GM18511 (cell line): ENCODE results near the gene MYLK.

Experiments
- ATAC-seq: cut with Tn5 transposase; IDR thresholded peaks from one replicate; pipeline ENCODE4 v1.9.1; 2021; ENCODE audit warnings: mild to moderate bottlenecking, moderate library complexity; ENCODE audit not compliant: unreplicated experiment

The MYLK gene

GRCh38 chr3:123831420-123831819, 52.7 kb downstream of the MYLK start:
- ATAC-seq, result no peak

- ATAC-seq, result no peak
Observed at GRCh38 chr3:123821920-123822319, 62.2 kb downstream of the MYLK start.

- ATAC-seq, result no peak
Observed at GRCh38 chr3:123819949-123820348, 64.2 kb downstream of the MYLK start.

DNA sequence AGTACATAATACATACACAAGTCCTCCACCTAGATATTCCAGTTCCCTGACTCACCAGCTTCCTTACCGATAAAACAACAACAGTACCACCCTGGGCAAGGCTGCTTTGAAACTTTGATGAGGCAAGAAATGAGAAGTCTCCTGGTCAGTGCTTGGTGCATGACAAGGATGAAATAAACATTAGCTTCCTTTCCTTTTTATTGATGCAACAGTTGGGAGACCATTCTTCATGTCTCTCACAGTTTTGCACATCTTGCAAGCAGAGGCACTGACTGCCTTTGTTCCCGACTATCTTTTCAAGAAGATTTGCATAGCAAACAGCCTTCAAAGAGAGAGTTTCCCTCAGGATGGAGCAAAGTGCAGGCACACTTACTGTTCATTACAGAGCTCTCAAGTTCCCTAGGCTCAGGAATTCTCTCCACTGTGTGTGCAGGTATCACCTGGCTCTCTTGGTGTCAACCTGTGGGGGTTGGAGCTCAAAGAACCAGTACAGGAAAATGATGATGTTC, 65.2 kb downstream of the MYLK start:
- ATAC-seq, result no peak

GRCh38 chr3:123818324-123818920, 65.7 kb downstream of the MYLK start:
- no peak for ATAC-seq

GRCh38 chr3:123817413-123817812, 66.7 kb downstream of the MYLK start:
- no peak for ATAC-seq

GRCh38 chr3:123816673-123817207, 67.4 kb downstream of the MYLK start:
- no peak for ATAC-seq

DNA sequence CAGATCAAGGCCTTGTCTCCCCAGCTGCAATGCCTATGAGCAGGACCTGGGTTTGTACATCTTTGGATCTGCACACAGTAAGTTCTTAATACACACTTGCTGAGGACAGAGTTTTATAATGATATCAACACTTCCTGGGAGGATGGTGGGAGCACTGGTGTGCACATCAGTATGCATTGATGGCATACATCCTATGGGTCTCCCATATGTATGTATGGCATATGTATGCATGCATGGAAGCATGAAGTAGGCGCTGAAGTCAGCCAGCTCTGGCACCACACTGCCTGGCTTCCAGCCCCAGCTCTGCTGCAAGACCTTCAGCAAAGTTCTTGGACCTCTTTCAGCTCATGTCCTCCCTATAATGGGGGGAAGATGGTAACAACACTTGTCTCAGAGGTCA, 68.2 kb downstream of the MYLK start:
- ATAC-seq, result no peak

DNA sequence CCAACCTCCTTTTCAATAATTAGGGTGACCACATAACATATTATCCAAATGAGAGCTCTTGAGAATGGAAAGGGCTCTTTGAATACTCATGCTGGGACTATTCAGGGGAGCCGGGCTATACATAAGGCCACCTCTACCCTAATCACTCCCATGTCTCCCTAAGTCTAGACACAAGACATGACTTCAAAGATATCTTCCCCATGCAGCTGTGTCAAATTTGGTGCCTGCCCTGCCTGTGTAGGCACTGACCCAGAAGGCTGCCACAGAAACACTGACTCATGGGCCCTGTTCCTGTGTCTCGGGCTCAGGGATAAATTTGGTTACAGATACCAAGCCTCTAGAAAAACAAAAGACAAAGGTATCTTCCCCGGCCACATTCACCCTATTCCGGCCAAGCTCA, 70.3 kb downstream of the MYLK start:
- ATAC-seq, result no peak

DNA sequence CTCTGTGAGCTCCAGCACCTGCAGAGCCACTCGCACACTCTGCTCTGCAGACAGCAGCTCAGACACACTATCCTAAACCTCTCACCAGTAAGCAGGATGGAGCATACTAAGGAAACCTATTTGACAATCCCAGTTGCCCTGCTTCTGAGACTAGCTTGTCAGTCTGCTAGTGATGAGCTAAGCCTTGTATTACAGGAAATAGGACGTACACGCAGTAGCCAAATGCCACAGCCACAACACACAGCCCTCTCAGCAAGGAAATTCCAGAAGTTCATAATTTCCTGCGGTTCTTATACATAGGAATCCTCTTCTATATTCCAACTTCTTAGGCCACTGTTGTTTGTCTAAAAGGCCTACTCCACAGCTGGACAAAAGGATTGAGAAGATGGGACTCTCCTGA, 74.5 kb downstream of the MYLK start:
- ATAC-seq, result no peak

DNA sequence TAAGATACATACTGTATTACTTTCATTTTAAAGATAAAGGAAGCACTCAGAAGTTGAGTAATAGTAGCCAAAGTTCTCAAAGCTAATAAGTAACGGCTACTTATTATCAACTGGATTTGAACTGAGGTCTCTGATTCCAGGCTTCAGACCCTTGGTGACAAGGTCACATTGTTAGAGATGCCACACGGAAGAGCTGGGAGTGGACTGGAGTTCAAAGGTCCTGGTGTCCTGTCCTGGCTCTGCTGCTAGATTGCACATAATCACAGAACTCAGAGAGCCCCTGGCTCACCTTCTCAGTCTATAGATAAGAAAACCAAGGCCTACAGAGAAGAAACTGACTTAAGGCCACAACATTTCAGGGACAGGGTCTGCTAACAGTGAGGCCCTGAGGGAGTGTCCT, 75.3 kb downstream of the MYLK start:
- ATAC-seq, result no peak

- no peak for ATAC-seq
Observed at GRCh38 chr3:123807820-123808219, 76.3 kb downstream of the MYLK start.

- no peak for ATAC-seq
Observed at GRCh38 chr3:123805504-123805903, 78.6 kb downstream of the MYLK start.

DNA sequence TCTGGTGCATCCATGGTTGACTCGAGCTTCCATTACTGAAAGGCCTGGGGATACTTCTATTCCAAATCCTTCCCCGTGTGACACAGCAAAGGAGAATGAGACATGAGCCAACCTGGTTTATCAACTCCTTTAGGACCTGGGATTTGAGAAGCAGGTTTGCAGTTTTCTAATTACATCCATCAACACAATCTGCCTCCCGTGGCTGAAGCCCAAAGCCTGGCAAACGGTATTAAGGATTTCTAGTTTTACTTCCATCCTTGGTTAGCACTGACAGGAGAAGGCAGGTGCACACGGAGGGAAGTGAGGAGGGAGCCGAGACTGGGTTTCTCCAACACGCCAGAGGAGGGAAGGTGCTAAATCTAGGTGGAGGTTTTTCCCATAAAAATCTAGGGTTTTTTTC, 79.0 kb downstream of the MYLK start:
- ATAC-seq, result no peak

DNA sequence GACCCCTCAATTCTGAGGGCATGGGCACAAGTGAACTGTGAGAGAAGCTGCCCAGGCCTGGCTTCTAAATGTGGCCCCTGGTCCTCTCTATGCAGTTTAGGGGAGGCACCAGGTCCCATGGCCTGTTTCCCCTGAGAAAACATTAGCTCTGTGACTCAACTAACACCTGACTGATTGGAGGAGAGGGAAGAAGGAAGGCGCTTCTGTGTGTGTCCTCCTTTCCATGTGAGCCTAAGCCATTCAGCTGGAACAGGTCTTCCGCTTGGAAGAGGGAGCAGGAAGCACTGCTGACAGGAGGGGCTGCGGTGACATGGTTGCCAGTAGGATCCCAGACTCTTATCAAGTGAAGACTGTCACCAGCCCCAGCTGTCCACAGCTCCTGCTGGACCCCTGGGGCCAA, 79.5 kb downstream of the MYLK start:
- no peak for ATAC-seq

- no peak for ATAC-seq
Observed at GRCh38 chr3:123803521-123803920, 80.6 kb downstream of the MYLK start.

- no peak for ATAC-seq
Observed at GRCh38 chr3:123802007-123802625, 82.0 kb downstream of the MYLK start.

DNA sequence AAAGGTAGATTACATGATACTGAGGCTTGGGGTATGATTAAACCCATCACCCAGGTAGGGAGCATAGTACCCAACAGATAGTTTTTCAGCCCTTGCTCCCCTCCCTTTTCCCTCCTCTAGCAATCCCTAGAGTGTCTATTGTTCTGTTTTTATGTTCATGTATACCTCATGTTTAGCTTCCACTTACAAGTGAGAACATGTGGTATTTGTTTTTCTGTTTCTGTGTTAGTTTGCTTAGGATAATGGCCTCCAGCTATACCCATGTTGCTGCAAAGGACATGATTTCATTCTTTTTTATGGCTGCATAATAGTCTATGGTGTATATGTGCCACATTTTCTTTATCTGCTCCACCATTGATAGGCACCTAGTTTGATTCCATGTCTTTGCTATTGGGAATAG, 82.7 kb downstream of the MYLK start:
- ATAC-seq, result no peak

- ATAC-seq, result no peak
Observed at GRCh38 chr3:123800362-123800682, 83.8 kb downstream of the MYLK start.

DNA sequence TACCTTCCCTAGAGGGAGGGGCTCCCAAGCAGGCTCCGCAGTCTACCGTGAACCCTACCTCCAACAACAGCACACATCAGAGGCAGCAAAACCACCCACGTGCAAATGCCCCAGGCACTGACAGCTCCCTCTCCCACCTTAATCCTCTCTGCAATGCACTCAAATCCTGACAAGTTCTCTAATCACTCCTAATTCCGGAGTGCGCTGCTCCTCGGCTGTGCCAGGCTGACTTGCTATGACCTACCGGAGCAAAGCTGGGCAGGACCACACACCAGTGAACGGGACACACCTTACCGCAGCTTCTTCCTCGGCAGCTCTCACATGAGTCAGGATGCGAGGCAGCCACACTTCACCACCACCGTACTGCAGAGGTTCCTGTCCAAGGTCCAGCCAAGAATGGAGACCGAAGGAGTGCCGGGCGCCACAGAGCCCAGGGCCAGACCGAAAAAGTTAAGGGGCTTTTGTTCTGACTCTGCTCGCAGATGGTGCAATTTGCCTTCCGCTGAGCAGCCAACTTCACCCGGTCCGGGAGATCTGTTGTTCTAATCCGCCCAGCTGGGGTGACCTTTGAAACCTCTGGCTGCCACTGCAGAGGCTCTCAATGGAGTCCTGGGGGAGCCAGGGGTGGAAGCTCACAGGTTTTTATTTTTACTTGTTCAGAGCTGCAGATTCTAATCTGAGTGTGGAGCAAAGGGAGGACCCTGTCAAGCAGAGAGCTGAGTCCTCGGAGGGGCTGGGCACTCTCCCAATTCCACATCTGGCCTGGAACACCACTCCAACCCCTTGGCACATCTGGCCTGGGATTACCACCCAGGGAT, 84.4 kb downstream of the MYLK start:
- ATAC-seq, result no peak

DNA sequence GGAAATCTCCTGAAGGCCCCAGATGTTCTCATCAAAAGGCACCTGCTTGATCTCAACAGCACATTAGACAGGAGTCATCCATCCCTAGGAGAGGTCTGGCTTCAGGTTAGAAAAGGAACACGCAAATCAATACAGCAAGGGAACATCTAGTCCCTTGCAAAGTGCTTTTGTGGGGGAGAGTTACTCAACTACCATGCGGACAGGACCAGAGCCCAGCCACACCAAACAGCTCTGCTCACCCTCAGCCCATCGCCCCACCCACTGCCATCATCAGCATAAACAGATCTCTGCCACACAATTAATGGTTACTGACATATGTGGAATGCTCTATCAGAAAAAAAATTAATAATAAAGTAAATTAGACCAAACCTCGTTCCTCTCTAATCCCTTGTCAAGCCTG, 85.6 kb downstream of the MYLK start:
- ATAC-seq, result no peak
